SK-N-SH treated with all-trans-retinoic acid at 6 μM for 48 hours (cell line): ENCODE results near the gene TLR7.

ENCODE experiments used
- ATAC-seq: fragments of 200-7000 bp; cut with Tn5 transposase; 3 replicates; pipeline ENCODE4 v1.9.1; 2020; ENCODE audit warnings: mild to moderate bottlenecking, moderate library complexity
- ARNTL ChIP-seq: fragments of 450-650 bp; formaldehyde crosslinking; IDR thresholded peaks from 2 replicates; pipeline ENCODE4 v1.5.0; 2020; ENCODE audit warnings: low read depth, mild to moderate bottlenecking, moderate library complexity, borderline replicate concordance
- BACH2 ChIP-seq: fragments of 250-450 bp; sonication (Bioruptor Pico); IDR thresholded peaks from 2 replicates; pipeline ENCODE4 v1.9.0; 2021; ENCODE audit warnings: mild to moderate bottlenecking, borderline replicate concordance
- CREB5 ChIP-seq: fragments of 250-450 bp; sonication (Bioruptor Pico); IDR thresholded peaks from 2 replicates; pipeline ENCODE4 v1.5.1; 2020; ENCODE audit warnings: low read depth, mild to moderate bottlenecking, moderate library complexity
- CSDC2 ChIP-seq: fragments of 250-450 bp; sonication (Bioruptor Pico); IDR thresholded peaks from 2 replicates; pipeline ENCODE4 v1.5.0; 2020; ENCODE audit warnings: mild to moderate bottlenecking, moderate library complexity
- ESRRG ChIP-seq: fragments of 250-450 bp; sonication (Bioruptor Pico); IDR thresholded peaks from 2 replicates; pipeline ENCODE4 v1.6.1; 2021; ENCODE audit warnings: mild to moderate bottlenecking
- GLIS3 ChIP-seq: fragments of 250-450 bp; sonication (Bioruptor Pico); IDR thresholded peaks from 2 replicates; pipeline ENCODE4 v1.5.0; 2020; ENCODE audit warnings: mild to moderate bottlenecking, moderate library complexity
- ISL1 ChIP-seq: fragments of 250-450 bp; sonication (Bioruptor Pico); IDR thresholded peaks from 2 replicates; pipeline ENCODE4 v2.1.2; 2022; ENCODE audit warnings: mild to moderate bottlenecking, moderate library complexity
- OSR1 ChIP-seq: fragments of 250-450 bp; sonication (Bioruptor Pico); IDR thresholded peaks from 2 replicates; pipeline ENCODE4 v1.8.0; 2022; ENCODE audit warnings: moderate library complexity, mild to moderate bottlenecking, inconsistent platforms
- PATZ1 ChIP-seq: fragments of 250-450 bp; sonication (Bioruptor Pico); IDR thresholded peaks from 2 replicates; pipeline ENCODE4 v1.8.0; 2020; ENCODE audit warnings: mild to moderate bottlenecking, moderate library complexity, borderline replicate concordance
- POU6F1 ChIP-seq: fragments of 250-450 bp; sonication (Bioruptor Pico); IDR thresholded peaks from 2 replicates; pipeline ENCODE4 v1.8.0; 2021; ENCODE audit warnings: low read depth, mild to moderate bottlenecking, moderate library complexity, borderline replicate concordance
- PPARA ChIP-seq: fragments of 250-450 bp; sonication (Bioruptor Pico); IDR thresholded peaks from 2 replicates; pipeline ENCODE4 v1.5.0; 2020; ENCODE audit warnings: mild to moderate bottlenecking, borderline replicate concordance
- RARB ChIP-seq: fragments of 250-450 bp; sonication (Bioruptor Pico); IDR thresholded peaks from 2 replicates; pipeline ENCODE4 v1.8.0; 2021; ENCODE audit warnings: mild to moderate bottlenecking, moderate library complexity
- SNAI2 ChIP-seq: fragments of 250-450 bp; sonication (Bioruptor Pico); IDR thresholded peaks from 2 replicates; pipeline ENCODE4 v1.5.0; 2020; ENCODE audit warnings: mild to moderate bottlenecking, moderate library complexity
- TOX ChIP-seq: fragments of 250-450 bp; sonication (Bioruptor Pico); IDR thresholded peaks from 2 replicates; pipeline ENCODE4 v1.8.0; 2021; ENCODE audit warnings: mild to moderate bottlenecking, moderate library complexity, borderline replicate concordance
- TSHZ2 ChIP-seq: fragments of 250-450 bp; sonication (Bioruptor Pico); IDR thresholded peaks from 2 replicates; pipeline ENCODE4 v1.5.0; 2020; ENCODE audit warnings: mild to moderate bottlenecking, moderate library complexity
- ZC3H10 ChIP-seq: fragments of 250-450 bp; sonication (Bioruptor Pico); IDR thresholded peaks from 2 replicates; pipeline ENCODE4 v1.5.1; 2021; ENCODE audit warnings: mild to moderate bottlenecking, moderate library complexity
- ZFP3 ChIP-seq: fragments of 250-450 bp; sonication (Bioruptor Pico); IDR thresholded peaks from 2 replicates; pipeline ENCODE4 v1.5.0; 2020; ENCODE audit warnings: mild to moderate bottlenecking, moderate library complexity
- ZFP30 ChIP-seq: fragments of 450-650 bp; formaldehyde crosslinking; IDR thresholded peaks from 2 replicates; pipeline ENCODE4 v1.5.0; 2022; ENCODE audit warnings: mild to moderate bottlenecking, moderate library complexity
- ZNF565 ChIP-seq: fragments of 450-650 bp; formaldehyde crosslinking; conservative IDR thresholded peaks from 2 replicates; pipeline ENCODE4 v1.5.0; 2020; ENCODE audit warnings: low read depth, mild to moderate bottlenecking, moderate library complexity
- ZNF70 ChIP-seq: fragments of 450-650 bp; formaldehyde crosslinking; IDR thresholded peaks from 2 replicates; pipeline ENCODE4 v1.5.0; 2020; ENCODE audit warnings: mild to moderate bottlenecking, moderate library complexity
- ZNF8 ChIP-seq: fragments of 450-650 bp; formaldehyde crosslinking; IDR thresholded peaks from 2 replicates; pipeline ENCODE4 v1.5.0; 2020; ENCODE audit warnings: mild to moderate bottlenecking, moderate library complexity

TLR7 gene

GRCh38 chrX:12887767-12888166 is 20.9 kb downstream of the TLR7 start:
- no peak for ATAC-seq
- no peak for TF ChIP-seq RARB (CRISPR knock-in tag)
- no peak for TF ChIP-seq ZNF70 (CRISPR knock-in tag)
- no peak for TF ChIP-seq TOX (CRISPR knock-in tag)
- TF ChIP-seq ZNF565 (CRISPR knock-in tag) = no peak
- TF ChIP-seq GLIS3 (CRISPR knock-in tag) = no peak
- no peak for TF ChIP-seq PPARA (CRISPR knock-in tag)
- TF ChIP-seq ZNF8 (CRISPR knock-in tag) = no peak
- TF ChIP-seq CREB5 (CRISPR knock-in tag) = no peak
- no peak for TF ChIP-seq ISL1
- TF ChIP-seq ZFP30 (CRISPR knock-in tag) = no peak
- TF ChIP-seq ZC3H10 (CRISPR knock-in tag) = no peak
- no peak for TF ChIP-seq TSHZ2 (CRISPR knock-in tag)

- TF ChIP-seq SNAI2 (CRISPR knock-in tag) = no peak
- TF ChIP-seq ISL1 = no peak
- TF ChIP-seq ZFP3 = no peak
- TF ChIP-seq ZNF8 (CRISPR knock-in tag) = no peak
- no peak for TF ChIP-seq RARB (CRISPR knock-in tag)
- no peak for TF ChIP-seq ZFP30 (CRISPR knock-in tag)
- no peak for TF ChIP-seq PATZ1 (CRISPR knock-in tag)
- TF ChIP-seq ZNF565 (CRISPR knock-in tag) = no peak
- TF ChIP-seq BACH2 = no peak
- TF ChIP-seq PPARA (CRISPR knock-in tag) = no peak
- no peak for TF ChIP-seq TSHZ2 (CRISPR knock-in tag)
- no peak for TF ChIP-seq OSR1 (CRISPR knock-in tag)
- no peak for TF ChIP-seq TOX (CRISPR knock-in tag)
- no peak for TF ChIP-seq CSDC2 (CRISPR knock-in tag)
- ATAC-seq = no peak
These were observed 23.6 kb downstream of the TLR7 start for GRCh38 chrX:12890467-12890866.

GRCh38 chrX:12891171-12891570 is 24.3 kb downstream of the TLR7 start:
- ATAC-seq = no peak
- no peak for TF ChIP-seq ESRRG (CRISPR knock-in tag)
- no peak for TF ChIP-seq GLIS3 (CRISPR knock-in tag)
- TF ChIP-seq POU6F1 (CRISPR knock-in tag) = no peak
- TF ChIP-seq ZNF8 (CRISPR knock-in tag) = no peak
- TF ChIP-seq TOX (CRISPR knock-in tag) = no peak
- TF ChIP-seq PPARA (CRISPR knock-in tag) = no peak
- TF ChIP-seq ZNF565 (CRISPR knock-in tag) = no peak
- TF ChIP-seq PATZ1 (CRISPR knock-in tag) = no peak
- TF ChIP-seq ISL1 = no peak
- no peak for TF ChIP-seq TSHZ2 (CRISPR knock-in tag)
- no peak for TF ChIP-seq ZC3H10 (CRISPR knock-in tag)
- no peak for TF ChIP-seq ARNTL (CRISPR knock-in tag)
- no peak for TF ChIP-seq ZFP30 (CRISPR knock-in tag)
- TF ChIP-seq RARB (CRISPR knock-in tag) = no peak
- TF ChIP-seq SNAI2 (CRISPR knock-in tag) = no peak
- no peak for TF ChIP-seq ZFP3
- no peak for TF ChIP-seq CSDC2 (CRISPR knock-in tag)
